Adrenal gland (tissue), 5 donors: ENCODE data around the gene CYS1.

Source experiments
- POLR2A ChIP-seq, 2 donors: fragments of 450-650 bp; IDR thresholded peaks; one replicate each; pipeline ENCODE4 v1.6.1; 2017; ENCODE audit warnings: antibody characterized with exemption in 2 of 2, mild to moderate bottlenecking in 2 of 2, moderate library complexity in 1 of 2
- TF ChIP-seq, protein P1 (sequence below), 6 experiments: fragments of 450-650 bp in 4 of 6; fragments of 200-600 bp in 2 of 6; sonication (generic) in 1 of 6; IDR thresholded peaks; 1 replicate in 5 of 6; 2 replicates in 1 of 6; pipeline versions ENCODE4 v1.5.1 to v1.8.0; 2016 to 2021; ENCODE audit warnings: antibody characterized with exemption in 6 of 6, mild to moderate bottlenecking in 2 of 6, moderate library complexity in 1 of 6
- donor health status: DM: no; HTN: no; CAD: no.

GRCh38 chr2:10078704-10079265 is 1.4 kb downstream of the CYS1 start:
- TF ChIP-seq, protein P1, sequence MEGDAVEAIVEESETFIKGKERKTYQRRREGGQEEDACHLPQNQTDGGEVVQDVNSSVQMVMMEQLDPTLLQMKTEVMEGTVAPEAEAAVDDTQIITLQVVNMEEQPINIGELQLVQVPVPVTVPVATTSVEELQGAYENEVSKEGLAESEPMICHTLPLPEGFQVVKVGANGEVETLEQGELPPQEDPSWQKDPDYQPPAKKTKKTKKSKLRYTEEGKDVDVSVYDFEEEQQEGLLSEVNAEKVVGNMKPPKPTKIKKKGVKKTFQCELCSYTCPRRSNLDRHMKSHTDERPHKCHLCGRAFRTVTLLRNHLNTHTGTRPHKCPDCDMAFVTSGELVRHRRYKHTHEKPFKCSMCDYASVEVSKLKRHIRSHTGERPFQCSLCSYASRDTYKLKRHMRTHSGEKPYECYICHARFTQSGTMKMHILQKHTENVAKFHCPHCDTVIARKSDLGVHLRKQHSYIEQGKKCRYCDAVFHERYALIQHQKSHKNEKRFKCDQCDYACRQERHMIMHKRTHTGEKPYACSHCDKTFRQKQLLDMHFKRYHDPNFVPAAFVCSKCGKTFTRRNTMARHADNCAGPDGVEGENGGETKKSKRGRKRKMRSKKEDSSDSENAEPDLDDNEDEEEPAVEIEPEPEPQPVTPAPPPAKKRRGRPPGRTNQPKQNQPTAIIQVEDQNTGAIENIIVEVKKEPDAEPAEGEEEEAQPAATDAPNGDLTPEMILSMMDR (IDR thresholded peaks at IDR 0.05), result no peak
- peak in 1 of 2 donors; percentile 6 for TF ChIP-seq POLR2A (IDR thresholded peaks at IDR 0.05)
